AG10803 (cell line): ENCODE data around the gene LINC00237.

ENCODE experiments used
- DNase-seq: peaks from one replicate; pipeline ENCODE4 v3.0.0; 2010; ENCODE audit warnings: low read depth
- H3K4me3 ChIP-seq: 2 replicates; pipeline ENCODE4 v1.5.1; 2011; ENCODE audit warnings: mild to moderate bottlenecking, low read length, control low read depth
- CTCF ChIP-seq: conservative IDR thresholded peaks from 2 replicates; pipeline ENCODE4 v1.5.1; 2011; ENCODE audit warnings: mild to moderate bottlenecking, low read length, control low read depth, inconsistent platforms

The LINC00237 gene

GRCh38 chr20:21114584-21114983 is 8.4 kb upstream of the LINC00237 start:
- TF ChIP-seq CTCF, result no peak
- H3K4me3 ChIP-seq, result no peak overlapping the region
- no peak for DNase-seq

- no peak overlapping the region for H3K4me3 ChIP-seq
- no peak for TF ChIP-seq CTCF
- DNase-seq, result no peak
Measured at GRCh38 chr20:21113697-21114096, 7.5 kb upstream of the LINC00237 start.

- DNase-seq, result no peak
- no peak overlapping the region for H3K4me3 ChIP-seq
- no peak for TF ChIP-seq CTCF
Measured at GRCh38 chr20:21111416-21111815, 5.3 kb upstream of the LINC00237 start.

DNA sequence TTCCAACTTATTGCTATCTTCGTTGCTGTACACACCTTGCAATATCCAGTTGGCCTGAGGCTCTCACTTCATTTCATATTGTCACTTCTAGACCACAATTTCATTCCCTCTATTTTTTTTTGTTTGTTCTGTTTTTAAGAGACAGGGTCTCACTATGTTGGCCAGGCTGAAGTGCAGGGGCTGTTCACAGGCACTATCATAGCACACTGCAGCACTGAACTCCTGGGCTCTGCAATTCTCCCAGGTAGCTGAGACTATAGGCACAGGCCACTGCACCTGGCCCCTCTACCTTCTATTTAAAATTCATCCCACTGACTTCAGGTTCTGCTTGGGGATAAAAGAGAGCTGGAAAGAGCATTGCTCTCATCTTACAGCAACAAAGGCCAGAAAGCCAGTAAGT is 4.7 kb upstream of the LINC00237 start:
- no peak overlapping the region for H3K4me3 ChIP-seq
- no peak for DNase-seq
- TF ChIP-seq CTCF, result no peak

DNA sequence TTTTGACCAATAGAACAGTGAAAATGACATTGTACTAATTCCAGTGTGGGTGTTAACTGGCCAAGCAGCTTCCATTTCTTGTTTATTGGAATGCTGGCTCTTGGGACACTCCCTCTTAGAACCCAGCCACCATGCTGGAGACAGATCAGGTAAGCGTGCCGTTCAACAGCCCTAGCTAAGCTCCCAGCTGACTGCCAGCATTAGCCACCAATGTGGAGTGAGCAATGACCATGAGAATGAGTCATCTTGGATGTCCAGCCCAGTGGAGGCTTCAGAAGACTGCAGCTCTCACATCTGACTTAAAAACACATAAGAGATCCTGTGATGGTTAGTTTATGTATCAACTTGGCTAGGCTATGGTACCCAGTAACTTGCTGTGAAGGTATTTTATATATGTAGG is 3.0 kb upstream of the LINC00237 start:
- no peak overlapping the region for H3K4me3 ChIP-seq
- TF ChIP-seq CTCF, result no peak
- no peak for DNase-seq

GRCh38 chr20:21105429-21106170 is 558 bp downstream of the LINC00237 start:
- TF ChIP-seq CTCF, result no peak
- no peak for DNase-seq
- H3K4me3 ChIP-seq, result no peak overlapping the region

DNA sequence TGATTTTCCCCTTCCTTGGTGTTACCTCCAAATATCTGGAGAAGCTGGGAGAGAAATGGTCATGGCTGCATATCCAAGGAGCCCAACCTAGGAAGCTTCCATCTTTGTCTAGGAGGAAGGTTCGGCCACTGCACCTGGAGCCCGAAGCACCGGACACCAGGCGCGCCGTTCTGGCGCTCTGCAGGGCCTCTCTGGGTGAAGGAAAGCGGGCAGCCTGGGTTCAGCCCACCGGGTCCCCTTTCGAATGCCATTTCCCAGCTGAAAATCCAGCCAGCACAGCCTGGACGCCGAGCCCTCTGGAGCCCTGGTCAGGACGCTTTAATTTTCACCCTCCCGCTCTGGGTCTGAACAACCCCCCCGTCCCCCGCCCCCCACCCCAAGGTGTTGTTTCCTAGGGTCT is 1.2 kb downstream of the LINC00237 start:
- no peak for TF ChIP-seq CTCF
- no peak for DNase-seq
- no peak overlapping the region for H3K4me3 ChIP-seq
